ENCODE measurements around the gene NINL. TPM values are rescaled to one million over a fixed set of nuclear protein-coding genes. Genes with fewer than 3 reads are reported as not detected.

NINL gene
- total RNA-seq, 4 donors from 2014 or later, result 3.0 to 5.8 (median 3.7) TPM

DNA sequence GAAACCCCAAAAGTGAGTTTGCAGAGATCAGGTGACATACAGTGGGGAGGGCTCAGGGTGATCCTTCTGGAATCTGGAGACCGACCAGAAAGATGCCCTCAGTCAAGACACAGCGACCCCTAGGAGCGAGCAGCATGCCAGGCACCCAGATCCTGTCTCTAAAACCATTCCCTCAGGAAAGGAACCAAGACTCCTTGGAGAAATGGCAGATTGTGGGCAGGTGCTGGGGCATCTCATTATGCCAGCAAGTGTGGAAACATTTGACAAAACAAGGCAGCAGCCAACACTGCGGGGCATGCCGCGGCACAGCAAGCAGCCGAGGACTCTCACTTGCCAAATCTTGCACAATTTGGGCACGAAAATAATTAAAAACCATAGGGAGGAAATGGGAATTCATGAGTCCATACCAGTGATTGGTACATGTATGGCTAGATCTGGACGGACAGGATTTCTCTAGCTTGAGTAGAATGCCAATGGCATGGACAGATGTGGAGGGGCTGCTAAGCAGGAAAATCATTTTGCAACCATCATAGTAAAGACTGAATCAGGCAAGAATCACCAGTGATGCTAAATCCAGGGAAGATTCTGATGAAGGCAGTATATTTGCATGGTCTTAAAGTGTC, 101.0 kb downstream of the NINL start:
- intact Hi-C loops (cut with DNase I), result no loop called here

DNA sequence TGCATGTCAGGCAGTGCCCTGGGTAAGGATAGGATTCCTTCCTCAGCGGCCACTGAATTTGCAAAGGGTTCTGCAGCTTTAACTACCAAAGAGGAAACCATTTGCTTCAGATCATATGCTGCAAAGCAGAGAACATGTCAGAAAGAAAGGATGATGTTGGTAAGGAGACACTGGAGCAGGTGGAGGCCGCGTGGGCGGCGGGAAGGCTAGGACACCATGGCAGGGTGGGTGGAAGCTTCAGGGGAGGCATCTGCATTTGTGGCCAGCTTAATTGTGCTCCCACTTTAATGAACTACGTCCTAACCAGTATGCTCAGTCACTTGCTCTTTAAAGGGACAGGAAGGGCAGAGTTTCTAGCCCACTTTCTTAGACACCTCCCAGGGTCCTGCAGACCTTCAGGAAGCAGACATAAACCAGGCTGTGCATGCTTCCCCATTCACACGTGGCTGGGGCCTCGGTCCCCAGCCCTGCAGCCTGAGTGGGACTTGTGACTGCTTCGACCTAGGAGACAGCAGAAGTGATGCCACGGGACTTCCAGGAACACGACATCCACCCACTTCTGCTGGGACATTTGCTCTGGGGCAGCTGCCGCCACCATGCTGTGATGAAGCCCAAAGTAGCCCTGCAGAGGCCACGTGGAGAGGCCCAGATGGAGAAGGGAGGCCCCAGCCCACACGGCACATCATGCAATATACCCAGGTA, 101.7 kb downstream of the NINL start:
- intact Hi-C loops (cut with DNase I), result no loop called here
- Histone ChIP-seq H3K4me1 (peaks cover 0 to 3% (median 0%) of the 10 kb centered on the region in 4 donors), H3K9me3 (no peaks in the 10 kb centered on the region), H3K27ac (replicated peaks in 1 of 4) (no peak overlapping the region), H3K27me3 (no peaks in the 10 kb centered on the region), H3K4me3 (no peak overlapping the region), H3K36me3 (peaks cover 3 to 67% (median 24%) of the 10 kb centered on the region in 4 donors)
- no peak for TF ChIP-seq EP300 (IDR thresholded peaks at IDR 0.05)
- TF ChIP-seq POLR2A (IDR thresholded peaks at IDR 0.05; ENCODE audit: low read depth), result no peak
- TF ChIP-seq, protein P1, sequence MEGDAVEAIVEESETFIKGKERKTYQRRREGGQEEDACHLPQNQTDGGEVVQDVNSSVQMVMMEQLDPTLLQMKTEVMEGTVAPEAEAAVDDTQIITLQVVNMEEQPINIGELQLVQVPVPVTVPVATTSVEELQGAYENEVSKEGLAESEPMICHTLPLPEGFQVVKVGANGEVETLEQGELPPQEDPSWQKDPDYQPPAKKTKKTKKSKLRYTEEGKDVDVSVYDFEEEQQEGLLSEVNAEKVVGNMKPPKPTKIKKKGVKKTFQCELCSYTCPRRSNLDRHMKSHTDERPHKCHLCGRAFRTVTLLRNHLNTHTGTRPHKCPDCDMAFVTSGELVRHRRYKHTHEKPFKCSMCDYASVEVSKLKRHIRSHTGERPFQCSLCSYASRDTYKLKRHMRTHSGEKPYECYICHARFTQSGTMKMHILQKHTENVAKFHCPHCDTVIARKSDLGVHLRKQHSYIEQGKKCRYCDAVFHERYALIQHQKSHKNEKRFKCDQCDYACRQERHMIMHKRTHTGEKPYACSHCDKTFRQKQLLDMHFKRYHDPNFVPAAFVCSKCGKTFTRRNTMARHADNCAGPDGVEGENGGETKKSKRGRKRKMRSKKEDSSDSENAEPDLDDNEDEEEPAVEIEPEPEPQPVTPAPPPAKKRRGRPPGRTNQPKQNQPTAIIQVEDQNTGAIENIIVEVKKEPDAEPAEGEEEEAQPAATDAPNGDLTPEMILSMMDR (IDR thresholded peaks at IDR 0.05), result no peak
- TF ChIP-seq POLR2AphosphoS5 (IDR thresholded peaks at IDR 0.05), result no peak
- DNase-seq (ENCODE audit: extremely low spot score), result no peak
- 85% methylated on average over 14 of the region's 14 CpGs for WGBS

More for the DNA sequence above, 101.0 kb downstream of the NINL start:
- DNase-seq (ENCODE audit: extremely low spot score), result no peak
- no peak overlapping the region for H3K27ac ChIP-seq (replicated peaks in 1 of 4)
- H3K36me3 ChIP-seq, result peaks cover 3 to 67% (median 23%) of the 10 kb centered on the region in 4 donors
- H3K27me3 ChIP-seq, result no peaks in the 10 kb centered on the region
- no peaks in the 10 kb centered on the region for H3K9me3 ChIP-seq
- H3K4me3 ChIP-seq, result no peak overlapping the region
- WGBS, result 85% methylated on average over 9 of the region's 9 CpGs
- peaks cover 0 to 3% (median 0%) of the 10 kb centered on the region in 4 donors for H3K4me1 ChIP-seq
- TF ChIP-seq POLR2A (IDR thresholded peaks at IDR 0.05; ENCODE audit: low read depth), result no peak
- TF ChIP-seq POLR2AphosphoS5 (IDR thresholded peaks at IDR 0.05), result no peak
- no peak for TF ChIP-seq EP300 (IDR thresholded peaks at IDR 0.05)
- TF ChIP-seq, protein P1 (IDR thresholded peaks at IDR 0.05), result no peak

DNA sequence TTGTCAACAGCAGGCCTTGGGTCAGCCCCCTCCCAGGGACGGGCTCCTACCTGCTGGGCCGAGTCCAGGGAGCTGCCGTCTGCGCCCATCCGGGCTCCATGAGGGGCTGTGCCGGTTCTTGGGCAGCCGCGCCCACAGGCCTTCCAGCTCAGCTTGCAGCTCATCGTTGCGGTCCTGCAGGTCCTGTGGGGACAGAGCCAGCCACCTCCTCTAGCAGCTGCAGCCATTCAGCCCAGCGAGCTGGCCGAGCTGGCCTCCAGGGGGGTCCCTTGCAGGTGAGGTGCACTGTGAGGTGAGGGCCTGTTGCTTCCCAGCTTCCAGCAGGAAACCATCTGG, 103.4 kb downstream of the NINL start:
- Histone ChIP-seq H3K4me1 (peaks cover 0 to 3% (median 0%) of the 10 kb centered on the region in 4 donors), H3K27ac (replicated peaks in 1 of 4) (no peak overlapping the region), H3K9me3 (no peaks in the 10 kb centered on the region), H3K4me3 (no peak overlapping the region), H3K36me3 (peaks cover 4 to 64% (median 27%) of the 10 kb centered on the region in 4 donors), H3K27me3 (no peaks in the 10 kb centered on the region)
- no peak for TF ChIP-seq EP300 (IDR thresholded peaks at IDR 0.05)
- TF ChIP-seq, protein P1 (IDR thresholded peaks at IDR 0.05), result no peak
- no peak for TF ChIP-seq POLR2A (IDR thresholded peaks at IDR 0.05; ENCODE audit: low read depth)
- TF ChIP-seq POLR2AphosphoS5 (IDR thresholded peaks at IDR 0.05), result no peak
- 87% methylated on average over 11 of the region's 12 CpGs for WGBS
- DNase-seq (ENCODE audit: extremely low spot score), result no peak
- intact Hi-C loops (cut with DNase I), result no loop called here

DNA sequence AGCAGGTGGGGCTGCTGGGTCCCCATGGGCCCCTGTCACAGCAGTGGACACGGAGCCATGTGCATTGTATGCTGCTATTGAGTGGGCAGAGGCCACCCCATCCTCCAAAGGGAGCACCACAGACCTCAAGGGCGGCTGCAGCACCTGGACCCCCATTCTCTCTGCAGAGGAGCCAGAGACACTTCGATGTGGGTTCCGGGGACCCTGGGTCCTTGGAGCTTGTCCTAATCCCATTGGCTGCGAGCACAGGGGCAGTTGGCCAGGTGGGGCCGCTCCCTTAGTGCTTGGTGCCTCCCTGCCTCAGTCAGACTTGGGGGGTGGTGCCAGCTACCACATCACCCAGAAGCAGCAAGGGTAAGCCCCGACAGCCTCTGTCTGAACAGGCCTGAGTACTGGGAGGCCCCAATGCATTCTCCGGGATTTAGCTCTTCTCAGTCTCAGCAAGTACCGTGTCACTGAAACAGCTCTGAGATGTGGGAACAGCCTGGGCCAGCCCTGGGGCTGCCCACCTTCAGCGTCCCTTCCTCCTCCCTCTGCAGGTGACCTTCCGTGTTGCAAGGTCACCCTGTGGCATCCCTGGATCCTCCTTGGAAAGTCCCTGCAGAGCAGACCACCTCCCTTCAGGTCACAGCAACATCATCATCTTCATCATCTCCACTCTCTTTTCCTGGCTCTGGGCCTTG, 104.0 kb downstream of the NINL start:
- no peak for TF ChIP-seq POLR2AphosphoS5 (IDR thresholded peaks at IDR 0.05)
- TF ChIP-seq, protein P1 (IDR thresholded peaks at IDR 0.05), result no peak
- no peak for TF ChIP-seq EP300 (IDR thresholded peaks at IDR 0.05)
- TF ChIP-seq POLR2A (IDR thresholded peaks at IDR 0.05; ENCODE audit: low read depth), result no peak
- H3K9me3 ChIP-seq, result no peaks in the 10 kb centered on the region
- DNase-seq (ENCODE audit: extremely low spot score), result no peak
- no peak overlapping the region for H3K4me3 ChIP-seq
- peaks cover 4 to 66% (median 30%) of the 10 kb centered on the region in 4 donors for H3K36me3 ChIP-seq
- 90% methylated on average over 5 of the region's 11 CpGs for WGBS
- intact Hi-C loops (cut with DNase I), result no loop called here
- no peaks in the 10 kb centered on the region for H3K27me3 ChIP-seq
- peaks cover 0 to 3% (median 0%) of the 10 kb centered on the region in 4 donors for H3K4me1 ChIP-seq
- no peak overlapping the region for H3K27ac ChIP-seq (replicated peaks in 1 of 4)

Data from esophagus muscularis mucosa (tissue), 4 donors.